Right atrium auricular region (tissue), 2 donors: Measurements from ENCODE around the gene SLX4IP. TPM values are rescaled to one million over a fixed set of nuclear protein-coding genes. Genes with fewer than 3 reads are reported as not detected.
A peak's percentile ranks its signal among the peaks of the same experiment; 100 is the strongest.
"Not testable (repeated sequence)": the region's sequence is repeated elsewhere in the genome, so short reads cannot be mapped to it uniquely, and the experiment has no call there.

Source experiments
- DNase-seq: peaks from one replicate; pipeline ENCODE4 v3.0.0-alpha.2; 2019; ENCODE audit warnings: low spot score
- H3K27ac ChIP-seq, 2 donors: fragments of 200-600 bp; sonication (generic); 1 replicate in 1 of 2; 2 replicates in 1 of 2; pipeline ENCODE4 v1.5.1; 2016 to 2019
- H3K27me3 ChIP-seq, 2 donors: fragments of 200-600 bp; sonication (generic); one replicate each; pipeline versions ENCODE4 v1.5.1 to v1.6.0; 2017 to 2019
- H3K36me3 ChIP-seq: fragments of 200-600 bp; sonication (generic); one replicate; pipeline ENCODE4 v1.5.1; 2016
- H3K4me1 ChIP-seq, 2 donors: fragments of 200-600 bp; sonication (generic); one replicate each; pipeline versions ENCODE4 v1.5.1 to v1.6.0; 2017 to 2019
- H3K4me3 ChIP-seq, 2 donors: fragments of 200-600 bp; sonication (generic); 1 replicate in 1 of 2; 2 replicates in 1 of 2; pipeline ENCODE4 v1.5.1; 2017 to 2019; ENCODE audit warnings: mild to moderate bottlenecking in 1 of 2, moderate library complexity in 1 of 2
- H3K9me3 ChIP-seq, 2 donors: fragments of 200-600 bp; sonication (generic); one replicate each; pipeline ENCODE4 v1.5.1; 2019
- CTCF ChIP-seq, 2 donors: fragments of 200-600 bp; sonication (generic); IDR thresholded peaks; one replicate each; pipeline ENCODE4 v1.5.1; 2019; ENCODE audit warnings: antibody characterized with exemption in 2 of 2
- total RNA-seq, 2 donors: library from RNA; depleted of rRNA; stranded (reverse); fragments of >200 nt; gene quantifications; one replicate each; pipeline ENCODE4 v1.1.0, GENCODE V29; 2016

Gene SLX4IP
- total RNA-seq: 1 to 10 TPM; 1.1 to 2.0 TPM

- H3K36me3 ChIP-seq: no peaks in the 10 kb centered on the region
- no peaks in the 10 kb centered on the region for H3K9me3 ChIP-seq
- H3K27me3 ChIP-seq: no peaks in the 10 kb centered on the region
- no peak for TF ChIP-seq CTCF (IDR thresholded peaks at IDR 0.05)
- peak within 1 kb of the TSS; percentile 95 to 97 for H3K27ac ChIP-seq
- peaks cover 0 to 26% of the 10 kb centered on the region in 2 donors for H3K4me1 ChIP-seq
- peak; percentile 95 for DNase-seq
- peak within 1 kb of the TSS; percentile 66 to 90 for H3K4me3 ChIP-seq
Measured at GRCh38 chr20:10434832-10435812, at the start of gene SLX4IP. Gene SLX4IP (plus strand): TSS chr20:10435305. CDS start chr20:10458205, 22,900 bp downstream.

DNA sequence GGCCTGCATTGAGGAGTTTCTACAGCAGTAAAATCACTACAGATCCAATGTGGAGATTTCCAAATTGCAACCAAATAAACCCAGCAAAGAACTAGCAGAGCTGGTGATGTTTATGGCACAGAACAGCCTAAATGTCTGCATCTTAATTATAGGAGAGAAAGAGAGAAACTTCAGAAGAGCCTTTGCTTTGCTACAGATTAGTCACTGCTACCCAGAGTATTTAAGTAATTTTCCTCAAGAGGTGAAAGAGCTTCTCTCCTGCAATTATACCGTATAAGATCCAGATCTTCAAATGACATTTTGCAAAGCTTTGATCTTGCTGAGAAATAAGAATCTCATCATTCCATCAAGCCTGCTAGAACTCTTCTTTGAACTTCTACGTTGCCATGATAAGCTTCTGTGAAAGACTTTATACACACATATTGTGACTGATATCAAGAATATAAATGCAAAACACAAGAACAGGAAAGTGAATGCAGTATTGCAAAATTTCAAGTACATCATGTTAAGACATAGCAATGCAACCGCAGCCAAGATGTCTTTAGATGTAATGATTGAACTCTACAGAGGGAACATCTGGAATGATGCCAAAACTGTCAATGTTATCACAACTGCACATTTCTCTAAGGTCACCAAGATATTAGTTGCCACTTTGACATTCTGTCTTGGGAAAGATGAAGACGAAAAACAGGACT is 49.1 kb upstream of the SLX4IP start:
- Histone ChIP-seq H3K27me3 (no peaks in the 10 kb centered on the region), H3K4me3 (no peak overlapping the region), H3K9me3 (no peaks in the 10 kb centered on the region), H3K27ac (no peak overlapping the region), H3K4me1 (no peaks in the 10 kb centered on the region), H3K36me3 (no peaks in the 10 kb centered on the region)
- no peak for DNase-seq
- no peak for TF ChIP-seq CTCF (IDR thresholded peaks at IDR 0.05)

DNA sequence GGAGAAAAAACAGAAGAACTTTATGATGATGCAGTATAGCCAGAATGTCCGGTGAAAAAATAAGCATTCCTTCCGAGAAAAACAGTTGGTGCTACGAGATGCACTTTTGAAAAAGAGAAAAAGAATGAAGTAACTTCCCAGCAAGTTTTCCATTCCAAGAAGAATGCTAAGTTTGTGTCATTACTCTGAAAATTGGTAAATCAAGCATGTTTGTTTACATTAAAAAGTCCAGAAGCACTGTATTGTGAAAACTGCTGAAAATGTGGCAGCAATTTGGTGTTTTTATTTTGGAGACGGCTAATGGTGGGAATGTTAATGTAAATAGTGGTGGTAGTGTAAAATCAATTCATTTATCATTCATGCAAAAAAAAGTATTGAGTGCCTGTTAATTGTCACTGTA is 47.4 kb upstream of the SLX4IP start:
- DNase-seq: no peak
- H3K36me3 ChIP-seq: no peaks in the 10 kb centered on the region
- no peaks in the 10 kb centered on the region for H3K9me3 ChIP-seq
- no peaks in the 10 kb centered on the region for H3K4me1 ChIP-seq
- TF ChIP-seq CTCF (IDR thresholded peaks at IDR 0.05): no peak
- H3K27me3 ChIP-seq: no peaks in the 10 kb centered on the region
- no peak overlapping the region for H3K27ac ChIP-seq
- no peak overlapping the region for H3K4me3 ChIP-seq

DNA sequence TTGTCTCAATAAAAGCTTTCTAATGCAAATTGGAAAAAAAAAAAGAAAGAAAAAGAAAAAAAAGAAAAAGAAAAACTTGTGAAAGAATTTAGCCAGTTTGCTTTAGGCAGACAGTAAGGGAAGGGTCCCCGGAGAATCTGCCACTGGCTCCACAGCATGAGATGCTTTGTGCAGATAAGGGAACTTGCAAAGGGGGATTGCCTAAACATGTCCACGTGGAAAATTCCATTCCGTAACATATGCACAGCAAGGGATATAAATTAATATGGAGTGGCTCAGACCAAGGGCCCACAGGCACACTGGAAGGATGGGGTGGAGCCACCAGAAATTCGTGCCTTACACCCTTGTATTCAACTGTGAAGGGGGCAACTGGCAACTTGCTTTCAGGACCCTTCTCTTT is 46.5 kb upstream of the SLX4IP start:
- Histone ChIP-seq H3K36me3 (no peaks in the 10 kb centered on the region), H3K9me3 (no peaks in the 10 kb centered on the region), H3K4me1 (no peaks in the 10 kb centered on the region), H3K27ac (no peak overlapping the region), H3K4me3 (no peak overlapping the region), H3K27me3 (no peaks in the 10 kb centered on the region)
- no peak for TF ChIP-seq CTCF (IDR thresholded peaks at IDR 0.05)
- DNase-seq: no peak

DNA sequence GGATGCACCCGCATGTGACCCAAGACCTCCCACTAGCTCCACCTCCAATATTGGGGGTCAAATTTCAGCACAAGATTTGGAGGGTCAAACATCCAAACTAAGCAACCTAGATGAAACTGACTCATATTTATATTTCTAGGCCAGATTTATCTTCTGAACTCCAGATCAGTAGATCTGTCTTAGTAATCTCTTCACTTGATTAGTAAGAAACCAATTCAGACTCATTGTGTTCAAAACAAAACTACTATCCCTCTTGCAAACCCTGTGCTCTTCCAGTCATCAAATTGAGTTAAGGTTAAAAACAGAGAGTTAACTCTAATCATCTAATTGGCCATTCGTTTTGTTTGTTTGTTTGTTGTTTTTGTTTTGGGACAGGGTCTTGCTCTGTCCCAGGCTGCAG is 44.4 kb upstream of the SLX4IP start:
- no peak for DNase-seq
- Histone ChIP-seq H3K9me3 (no peaks in the 10 kb centered on the region), H3K4me1 (no peaks in the 10 kb centered on the region), H3K27ac (no peak overlapping the region), H3K27me3 (no peaks in the 10 kb centered on the region), H3K4me3 (no peak overlapping the region), H3K36me3 (no peaks in the 10 kb centered on the region)
- TF ChIP-seq CTCF (IDR thresholded peaks at IDR 0.05): no peak

DNA sequence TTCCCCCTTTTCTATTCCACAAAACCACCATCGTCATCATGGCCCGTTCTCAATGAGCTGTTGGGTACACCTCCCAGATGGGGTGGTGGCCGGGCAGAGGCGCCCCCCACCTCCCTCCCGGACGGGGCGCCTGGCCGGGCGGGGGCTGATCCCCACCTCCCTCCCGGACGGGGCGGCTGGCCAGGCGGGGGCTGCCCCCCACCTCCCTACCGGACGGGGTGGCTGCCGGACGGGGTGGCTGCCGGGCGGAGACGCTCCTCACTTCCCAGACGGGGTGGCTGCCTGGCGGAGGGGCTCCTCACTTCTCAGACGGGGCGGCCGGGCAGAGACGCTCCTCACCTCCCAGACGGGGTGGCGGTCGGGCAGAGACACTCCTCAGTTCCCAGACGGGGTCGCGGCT is 40.4 kb upstream of the SLX4IP start:
- H3K36me3 ChIP-seq, H3K9me3 ChIP-seq, H3K27ac ChIP-seq, H3K27me3 ChIP-seq, H3K4me1 ChIP-seq, DNase-seq, H3K4me3 ChIP-seq: not testable (repeated sequence)
